Measurements from ENCODE around the gene TOR4A. TPM values are rescaled to one million over a fixed set of nuclear protein-coding genes. Genes with fewer than 3 reads are reported as not detected.

The TOR4A gene
- total RNA-seq, 2 experiments from 2014 or later: 3.6 to 3.9 TPM

- Mint-ChIP-seq H3K36me3 (peaks cover 24% of the 10 kb centered on the region), H3K4me3 (no peak overlapping the region), H3K27ac (no peak overlapping the region), H3K27me3 (peaks cover 11% of the 10 kb centered on the region), H3K9me3 (no peaks in the 10 kb centered on the region), H3K4me1 (peaks cover 14% of the 10 kb centered on the region)
- no peak for DNase-seq
Observed at GRCh38 chr9:137272241-137273094, 5.1 kb upstream of the TOR4A start.

- Mint-ChIP-seq H3K4me3 (no peak overlapping the region), H3K27me3 (peaks cover 11% of the 10 kb centered on the region), H3K4me1 (peaks cover 14% of the 10 kb centered on the region), H3K36me3 (peaks cover 17% of the 10 kb centered on the region), H3K9me3 (no peaks in the 10 kb centered on the region), H3K27ac (no peak overlapping the region)
- DNase-seq: no peak
Observed at GRCh38 chr9:137273095-137273490, 4.4 kb upstream of the TOR4A start.

- Mint-ChIP-seq H3K36me3 (peaks cover 14% of the 10 kb centered on the region), H3K27ac (no peak overlapping the region), H3K4me1 (peaks cover 14% of the 10 kb centered on the region), H3K27me3 (peaks cover 11% of the 10 kb centered on the region), H3K4me3 (no peak overlapping the region), H3K9me3 (no peaks in the 10 kb centered on the region)
- no peak for DNase-seq
Observed at GRCh38 chr9:137273611-137274320, 3.8 kb upstream of the TOR4A start.

DNA sequence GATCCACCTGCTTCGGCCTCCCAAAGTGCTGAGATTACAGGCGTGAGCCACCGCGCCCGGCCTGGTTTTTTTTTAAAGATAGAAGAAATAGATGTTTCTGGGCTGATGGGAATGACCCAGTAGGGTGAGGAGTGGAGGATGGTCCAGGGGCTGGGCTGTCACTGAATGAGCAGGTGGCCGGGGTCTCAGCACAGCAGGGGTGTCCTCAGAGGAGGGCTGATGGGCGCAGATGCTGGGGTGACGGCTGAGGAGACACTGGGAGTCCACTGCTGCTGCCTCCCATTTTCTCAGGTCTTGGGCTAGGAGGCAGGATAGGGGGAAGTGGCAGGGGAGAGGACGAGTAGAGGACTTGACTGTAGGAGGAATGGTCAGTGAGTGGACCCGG, 2.3 kb upstream of the TOR4A start:
- peaks cover 11% of the 10 kb centered on the region for H3K27me3 Mint-ChIP-seq
- no peaks in the 10 kb centered on the region for H3K9me3 Mint-ChIP-seq
- H3K36me3 Mint-ChIP-seq: peaks cover 4% of the 10 kb centered on the region
- H3K4me3 Mint-ChIP-seq: no peak overlapping the region
- no peak for DNase-seq
- no peak overlapping the region for H3K27ac Mint-ChIP-seq
- H3K4me1 Mint-ChIP-seq: peaks cover 14% of the 10 kb centered on the region

GRCh38 chr9:137275588-137276472, 1.7 kb upstream of the TOR4A start:
- Mint-ChIP-seq H3K4me3 (no peak overlapping the region), H3K36me3 (peaks cover 4% of the 10 kb centered on the region), H3K27me3 (peaks cover 11% of the 10 kb centered on the region), H3K4me1 (peaks cover 14% of the 10 kb centered on the region), H3K9me3 (no peaks in the 10 kb centered on the region), H3K27ac (peak overlapping the region; percentile 4)
- DNase-seq: no peak

DNA sequence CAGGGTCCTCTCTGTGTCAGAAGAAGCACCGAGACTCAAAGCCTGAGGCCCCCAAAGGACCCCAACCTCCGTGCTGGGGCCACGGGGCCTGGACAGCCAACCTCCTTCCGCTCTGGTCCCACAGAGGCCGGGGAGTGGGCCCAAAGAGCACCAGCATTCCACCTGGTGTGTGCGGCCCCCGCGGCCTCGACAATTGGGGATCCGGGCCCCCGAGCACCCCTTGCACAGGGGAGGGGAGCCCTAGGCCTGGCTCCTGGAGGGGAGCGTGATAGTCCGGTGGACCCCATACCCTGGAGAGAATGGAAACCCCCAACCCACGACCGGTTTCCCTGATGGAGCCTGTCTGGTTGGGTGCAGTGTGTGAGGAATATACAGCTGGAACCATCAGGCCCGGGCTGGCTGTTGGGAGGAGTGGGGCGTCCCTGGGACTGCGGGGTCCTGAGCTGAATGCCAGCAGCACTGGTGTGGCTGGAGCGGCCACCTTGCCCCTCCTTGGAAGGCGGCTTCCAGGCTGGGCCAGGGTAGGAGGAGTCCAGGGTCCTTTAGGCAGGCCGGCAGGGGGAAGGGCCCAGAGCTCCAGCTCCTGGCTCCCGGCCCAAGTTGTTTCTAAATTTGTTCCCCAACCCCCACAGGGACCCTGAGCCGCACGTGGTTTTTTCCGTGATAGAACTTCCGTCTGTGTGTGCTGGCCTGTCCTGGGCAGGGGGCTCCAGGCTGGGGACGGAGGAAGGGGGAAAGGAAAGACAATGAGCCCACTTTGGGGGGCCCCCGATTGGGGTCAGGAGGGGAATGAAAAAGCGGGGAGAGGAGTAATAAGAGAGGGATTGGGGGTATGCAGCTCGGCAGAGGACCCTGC, 825 bp upstream of the TOR4A start:
- H3K4me3 Mint-ChIP-seq: peak overlapping the region; percentile 80
- peaks cover 11% of the 10 kb centered on the region for H3K27me3 Mint-ChIP-seq
- peaks cover 8% of the 10 kb centered on the region for H3K4me1 Mint-ChIP-seq
- no peaks in the 10 kb centered on the region for H3K36me3 Mint-ChIP-seq
- no peaks in the 10 kb centered on the region for H3K9me3 Mint-ChIP-seq
- peak overlapping the region; percentile 87 for H3K27ac Mint-ChIP-seq
- no peak for DNase-seq

GRCh38 chr9:137278061-137278701, 655 bp downstream of the TOR4A start:
- Mint-ChIP-seq H3K4me1 (peaks cover 10% of the 10 kb centered on the region), H3K9me3 (no peaks in the 10 kb centered on the region), H3K27me3 (peaks cover 21% of the 10 kb centered on the region), H3K4me3 (peak overlapping the region; percentile 80), H3K27ac (peak overlapping the region; percentile 20), H3K36me3 (no peaks in the 10 kb centered on the region)
- no peak for DNase-seq

DNA sequence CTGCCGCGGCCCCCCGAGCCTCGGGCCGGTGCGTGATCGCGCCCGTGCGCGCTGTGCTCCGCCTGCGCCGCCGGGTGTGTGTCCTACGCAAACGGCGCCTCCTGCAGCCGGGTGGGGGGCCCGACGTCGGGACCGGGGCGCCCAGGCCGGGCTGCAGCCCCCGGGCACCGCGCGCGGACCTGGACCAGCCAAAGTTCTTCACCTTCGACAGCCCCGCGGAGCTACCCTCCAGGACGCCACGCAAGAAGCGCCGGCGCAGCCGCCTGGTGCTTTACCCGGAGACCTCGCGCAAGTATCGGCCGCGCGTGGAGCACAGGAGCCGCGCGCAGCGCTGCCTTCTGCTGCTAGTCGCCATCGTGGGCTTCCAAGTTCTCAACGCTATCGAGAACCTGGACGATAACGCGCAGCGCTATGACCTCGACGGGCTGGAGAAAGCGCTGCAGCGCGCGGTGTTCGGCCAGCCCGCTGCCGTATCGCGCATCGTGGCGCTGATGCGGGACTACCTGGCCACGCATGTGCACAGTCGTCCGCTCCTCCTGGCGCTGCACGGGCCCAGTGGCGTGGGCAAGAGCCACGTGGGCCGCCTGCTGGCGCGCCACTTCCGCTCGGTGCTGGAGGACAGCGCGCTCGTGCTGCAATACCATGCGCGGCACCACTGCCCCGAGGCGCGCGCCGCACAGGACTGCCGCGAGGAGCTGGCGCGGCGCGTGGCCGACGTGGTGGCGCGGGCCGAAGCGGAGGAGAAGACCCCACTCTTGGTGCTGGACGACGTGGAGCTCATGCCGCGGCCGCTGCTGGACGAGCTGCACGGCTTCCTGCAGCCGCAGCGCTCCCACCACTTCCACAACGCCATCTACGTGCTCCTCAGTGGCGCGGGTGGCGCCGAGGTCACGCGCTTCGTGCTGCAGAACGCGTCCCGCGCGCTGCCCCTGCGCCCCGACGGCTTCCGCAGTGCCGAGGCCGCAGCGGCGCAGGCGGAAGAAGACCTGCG, 1.5 kb downstream of the TOR4A start:
- Mint-ChIP-seq H3K4me1 (peaks cover 10% of the 10 kb centered on the region), H3K27ac (no peak overlapping the region), H3K36me3 (no peaks in the 10 kb centered on the region), H3K4me3 (no peak overlapping the region), H3K9me3 (no peaks in the 10 kb centered on the region), H3K27me3 (peaks cover 27% of the 10 kb centered on the region)
- no peak for DNase-seq

DNA sequence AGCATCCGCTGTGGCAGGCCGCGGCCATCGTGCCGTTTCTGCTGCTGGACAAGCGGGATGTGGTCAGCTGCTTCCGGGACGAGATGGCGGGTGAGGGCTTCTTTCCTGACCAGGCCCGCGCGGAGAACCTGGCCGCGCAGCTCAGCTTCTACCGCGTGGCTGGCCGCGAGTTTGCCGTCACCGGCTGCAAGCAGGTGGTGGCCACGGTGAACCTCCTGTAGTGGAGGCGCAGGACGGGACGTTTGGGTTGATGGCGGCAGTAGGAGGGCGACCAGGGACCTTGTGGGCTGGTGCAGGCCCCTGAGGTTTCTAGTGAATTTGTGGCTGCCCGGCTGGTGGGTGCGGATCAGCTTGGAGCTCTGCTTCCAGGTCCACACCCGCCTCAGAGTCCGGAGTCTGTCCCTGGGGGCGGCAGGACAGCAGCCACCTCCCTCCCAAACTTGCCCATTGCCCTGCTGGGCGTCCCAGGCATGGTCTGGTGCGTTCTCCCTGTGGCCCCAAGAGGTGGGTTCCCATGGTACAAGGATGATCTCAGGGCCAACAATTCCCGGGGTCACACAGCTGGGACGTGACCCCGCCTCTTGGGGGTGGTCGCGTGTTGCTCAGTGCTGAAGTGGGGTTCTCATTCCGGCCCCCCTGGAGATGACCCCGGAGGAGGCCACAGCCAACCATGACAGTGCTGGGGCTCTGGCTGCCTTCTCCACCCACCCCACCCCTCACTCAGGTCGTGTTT, 2.4 kb downstream of the TOR4A start:
- Mint-ChIP-seq H3K9me3 (no peaks in the 10 kb centered on the region), H3K4me3 (no peak overlapping the region), H3K27ac (no peak overlapping the region), H3K36me3 (no peaks in the 10 kb centered on the region), H3K4me1 (peaks cover 7% of the 10 kb centered on the region), H3K27me3 (peaks cover 31% of the 10 kb centered on the region)
- no peak for DNase-seq

DNA sequence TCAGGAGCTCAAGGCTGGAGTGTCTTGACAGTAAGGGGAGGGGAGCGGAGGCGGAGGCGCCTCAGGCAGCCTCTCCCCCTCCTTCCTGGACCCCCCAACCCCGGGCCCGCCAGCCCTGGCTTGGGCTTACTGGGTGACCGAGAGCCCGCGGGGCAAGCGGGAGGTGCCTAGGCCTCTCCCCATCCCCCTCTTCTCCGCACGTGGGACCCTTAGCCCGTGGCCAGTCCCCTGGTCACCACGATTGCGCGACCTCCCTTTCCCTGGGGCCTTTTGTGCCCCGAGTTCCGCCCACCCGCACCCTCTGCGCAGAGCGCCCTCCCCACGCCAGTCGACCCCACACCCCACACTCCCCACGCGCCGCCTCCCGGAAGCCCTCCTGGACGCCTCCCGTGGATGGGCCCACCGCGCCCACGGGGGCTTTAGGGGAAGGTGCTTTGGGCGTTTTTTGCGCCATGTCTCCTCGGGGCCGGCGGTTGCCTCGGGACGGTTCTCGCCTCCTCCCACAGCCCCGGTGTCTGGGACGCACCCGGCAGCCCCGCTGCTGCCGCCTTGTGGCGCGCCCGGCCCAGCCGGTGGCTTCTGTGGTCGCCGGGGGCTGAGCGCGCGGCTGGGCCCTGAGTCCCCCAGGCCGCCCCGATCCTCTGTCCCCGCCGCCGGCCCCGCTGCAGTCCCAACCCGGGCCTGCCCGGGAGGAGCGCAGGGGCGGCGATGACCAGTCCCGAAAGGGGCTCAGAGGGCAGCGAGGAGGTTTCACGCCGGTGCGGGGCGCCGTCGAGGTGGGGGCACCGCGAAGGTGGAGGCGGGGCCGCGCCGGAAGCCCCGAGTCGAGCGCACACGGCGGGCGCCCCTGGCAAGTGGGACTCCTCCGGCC, 3.2 kb downstream of the TOR4A start:
- Mint-ChIP-seq H3K27ac (no peak overlapping the region), H3K4me3 (no peak overlapping the region), H3K4me1 (peaks cover 7% of the 10 kb centered on the region), H3K27me3 (peaks cover 28% of the 10 kb centered on the region), H3K36me3 (no peaks in the 10 kb centered on the region), H3K9me3 (no peaks in the 10 kb centered on the region)
- DNase-seq: no peak

DNA sequence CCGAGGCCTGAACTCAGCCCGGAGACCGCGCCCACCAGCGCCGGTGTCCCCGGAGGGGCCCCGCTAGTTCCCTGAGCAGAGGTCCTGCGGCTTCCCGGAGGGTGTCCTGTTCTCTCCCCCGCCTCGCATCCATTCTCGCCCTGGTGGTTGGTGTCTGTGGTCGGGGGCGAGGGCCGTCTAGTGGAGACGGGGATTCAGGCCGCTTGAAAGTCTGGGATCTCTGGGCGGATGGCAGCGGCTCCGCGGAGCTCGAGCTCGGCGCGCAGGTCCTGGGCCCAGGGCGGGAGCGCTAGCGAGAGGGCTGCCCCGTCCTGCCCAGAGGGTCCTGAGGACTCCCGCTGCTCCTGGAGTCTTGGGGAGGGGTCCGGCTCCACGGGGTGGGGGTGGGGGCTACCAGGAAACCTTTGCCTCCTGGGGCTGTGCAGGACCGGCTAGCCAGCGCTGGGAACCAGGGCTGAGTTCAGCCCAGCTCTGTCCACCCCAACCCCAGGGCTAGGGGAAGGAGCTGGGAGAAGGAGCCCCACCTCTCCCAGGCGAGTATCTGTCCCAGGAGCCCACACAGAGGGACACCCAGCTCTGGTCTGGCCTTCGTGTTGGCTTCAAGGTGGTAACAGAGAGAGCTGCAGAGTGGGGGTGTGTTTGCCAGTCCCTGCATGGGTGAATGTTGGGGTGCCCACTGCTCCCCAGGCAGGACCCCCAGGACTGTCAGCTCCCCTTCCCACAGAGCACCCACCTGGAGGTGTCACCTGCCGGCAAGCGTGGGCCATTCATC, 4.0 kb downstream of the TOR4A start:
- peaks cover 25% of the 10 kb centered on the region for H3K27me3 Mint-ChIP-seq
- H3K36me3 Mint-ChIP-seq: no peaks in the 10 kb centered on the region
- peaks cover 7% of the 10 kb centered on the region for H3K4me1 Mint-ChIP-seq
- H3K9me3 Mint-ChIP-seq: no peaks in the 10 kb centered on the region
- H3K27ac Mint-ChIP-seq: no peak overlapping the region
- DNase-seq: no peak
- no peak overlapping the region for H3K4me3 Mint-ChIP-seq

All from activated naive CD8-positive, alpha-beta T cell treated with anti-CD3 and anti-CD28 coated beads for 36 hours (primary cell).